HepG2 (cell line): ENCODE results near the gene HOXD9. TPM values are rescaled to one million over a fixed set of nuclear protein-coding genes. Genes with fewer than 3 reads are reported as not detected.

Source experiments
- ARHGAP35 ChIP-seq: sonication (generic); formaldehyde crosslinking; IDR thresholded peaks from 2 replicates; pipeline ENCODE4 v1.9.0; 2022; ENCODE audit warnings: mild to moderate bottlenecking, inconsistent platforms, moderate library complexity, missing genetic modification reagents, borderline replicate concordance
- BRD4 ChIP-seq: sonication (generic); formaldehyde crosslinking; IDR thresholded peaks from 2 replicates; pipeline ENCODE4 v1.4.0; 2020; ENCODE audit warnings: missing genetic modification reagents
- FOXC1 ChIP-seq: sonication (generic); formaldehyde crosslinking; IDR thresholded peaks from 2 replicates; pipeline ENCODE4 v1.8.0; 2022; ENCODE audit warnings: mild to moderate bottlenecking, missing genetic modification reagents, borderline replicate concordance
- JUN ChIP-seq: sonication (generic); formaldehyde crosslinking; IDR thresholded peaks from 2 replicates; pipeline ENCODE4 v1.4.0; 2020; ENCODE audit warnings: mild to moderate bottlenecking, missing genetic modification reagents
- LRRFIP1 ChIP-seq: sonication (generic); formaldehyde crosslinking; conservative IDR thresholded peaks from 2 replicates; pipeline ENCODE4 v1.4.0; 2020; ENCODE audit warnings: missing genetic modification reagents
- NR2C2 ChIP-seq: sonication (generic); formaldehyde crosslinking; IDR thresholded peaks from 2 replicates; pipeline ENCODE4 v1.4.0; 2020; ENCODE audit warnings: missing genetic modification reagents, mild to moderate bottlenecking, moderate library complexity, borderline replicate concordance
- SKI ChIP-seq: fragments of 450-650 bp; IDR thresholded peaks from one replicate; pipeline ENCODE4 v1.6.1; 2018; ENCODE audit warnings: mild to moderate bottlenecking; ENCODE audit not compliant: partially characterized antibody
- U2AF1 ChIP-seq: fragments of 200-400 bp; formaldehyde crosslinking; optimal IDR thresholded peaks from 2 replicates; pipeline ENCODE3; 2017; ENCODE audit warnings: mild to moderate bottlenecking, low read depth, low read length
- ZHX2 ChIP-seq, 2 experiments: sonication (generic) in 1 of 2; formaldehyde crosslinking in 1 of 2; IDR thresholded peaks; 2 replicates each; pipeline versions ENCODE4 v1.6.1 to v1.9.0; 2014 to 2022; ENCODE audit warnings: antibody characterized with exemption in 1 of 2, borderline replicate concordance in 1 of 2, inconsistent platforms in 1 of 2, low read depth in 1 of 2, missing genetic modification reagents in 1 of 2
- ZNF292 ChIP-seq: sonication (generic); formaldehyde crosslinking; IDR thresholded peaks from 2 replicates; pipeline ENCODE4 v1.8.1; 2022; ENCODE audit warnings: mild to moderate bottlenecking, low read depth, missing genetic modification reagents, borderline replicate concordance
- ZNF329 ChIP-seq: sonication (generic); formaldehyde crosslinking; IDR thresholded peaks from 2 replicates; pipeline ENCODE4 v1.9.0; 2021; ENCODE audit warnings: low read depth, mild to moderate bottlenecking, missing genetic modification reagents
- ZNF460 ChIP-seq: sonication (generic); formaldehyde crosslinking; IDR thresholded peaks from 2 replicates; pipeline ENCODE4 v1.5.1; 2020; ENCODE audit warnings: missing genetic modification reagents, mild to moderate bottlenecking, borderline replicate concordance
- ZNF564 ChIP-seq: sonication (generic); formaldehyde crosslinking; IDR thresholded peaks from 2 replicates; pipeline ENCODE4 v1.8.1; 2023; ENCODE audit warnings: mild to moderate bottlenecking, missing genetic modification reagents
- ZNF597 ChIP-seq: sonication (generic); formaldehyde crosslinking; IDR thresholded peaks from 2 replicates; pipeline ENCODE4 v1.5.0; 2020; ENCODE audit warnings: missing genetic modification reagents
- ZNF704 ChIP-seq: sonication (generic); formaldehyde crosslinking; IDR thresholded peaks from 2 replicates; pipeline ENCODE4 v1.8.1; 2023; ENCODE audit warnings: mild to moderate bottlenecking, inconsistent platforms, moderate library complexity, missing genetic modification reagents, borderline replicate concordance
- ZSCAN31 ChIP-seq: sonication (generic); formaldehyde crosslinking; IDR thresholded peaks from 2 replicates; pipeline ENCODE4 v1.5.0; 2020; ENCODE audit warnings: low read depth, mild to moderate bottlenecking, missing genetic modification reagents
- ZZZ3 ChIP-seq: sonication (generic); formaldehyde crosslinking; IDR thresholded peaks from 2 replicates; pipeline ENCODE4 v1.4.0; 2020; ENCODE audit warnings: missing genetic modification reagents, mild to moderate bottlenecking, borderline replicate concordance
- polyA plus RNA-seq, 8 experiments: library from polyadenylated mRNA; depleted of rRNA in 3 of 8; stranded (reverse) in 7 of 8; unstranded in 1 of 8; fragments of >200 nt; fragmentation: Illumina TruSeq in 4 of 8; extraction: Trizol in 4 of 8; gene quantifications; 2 replicates each; pipeline versions ENCODE4 v1.2.1 to v1.2.3, GENCODE V29; 2011 to 2016; ENCODE audit warnings: low read depth in 4 of 8, missing spikeins in 1 of 8, mixed read lengths in 1 of 8; ENCODE audit not compliant: insufficient read depth in 1 of 8
- total RNA-seq, 5 experiments: library from RNA; depleted of rRNA; stranded (reverse); fragments of >200 nt; fragmentation: Illumina TruSeq; extraction: Trizol; gene quantifications; 2 replicates each; pipeline ENCODE4 v1.2.3, GENCODE V29; 2016; ENCODE audit warnings: low read depth in 1 of 5

The HOXD9 gene
- total and polyA plus RNA-seq, 2 of the 13 experiments (the other 11 are each of a cell fraction or from before 2014, with no cell fraction given): not detected

- TF ChIP-seq JUN (CRISPR knock-in tag): no peak
- peak; percentile 88; the same call in 1 of the 2 replicates for TF ChIP-seq ARHGAP35 (CRISPR knock-in tag)
- TF ChIP-seq ZSCAN31 (CRISPR knock-in tag): peak; percentile 91
- TF ChIP-seq ZNF329 (CRISPR knock-in tag): peak; percentile 62; the same call in 1 of the 2 replicates
- TF ChIP-seq FOXC1: peak; percentile 92
- no peak for TF ChIP-seq ZNF597 (CRISPR knock-in tag)
- TF ChIP-seq U2AF1: no peak
- TF ChIP-seq ZHX2 (IDR thresholded peaks at IDR 0.05; ENCODE audit: low read depth): no peak
- no peak for TF ChIP-seq ZHX2 (CRISPR knock-in tag; IDR thresholded peaks at IDR 0.05; ENCODE audit: borderline replicate concordance)
- peak; percentile 72; the same call in 1 of the 2 replicates for TF ChIP-seq ZNF704 (CRISPR knock-in tag)
- TF ChIP-seq ZNF460 (CRISPR knock-in tag): no peak
- no peak; the same call in 1 of the 2 replicates for TF ChIP-seq LRRFIP1 (CRISPR knock-in tag)
- no peak for TF ChIP-seq BRD4 (CRISPR knock-in tag)
- TF ChIP-seq ZZZ3 (CRISPR knock-in tag): no peak; the same call in 1 of the 2 replicates
- peak; percentile 80 for TF ChIP-seq ZNF564 (CRISPR knock-in tag)
- peak; percentile 49; the same call in 1 of the 2 replicates for TF ChIP-seq NR2C2 (CRISPR knock-in tag)
- no peak for TF ChIP-seq ZNF292 (CRISPR knock-in tag)
- peak; percentile 33 for TF ChIP-seq SKI
These were observed 18.2 kb downstream of the HOXD9 start (continued) for GRCh38 chr2:176140513-176141317.
